ENCODE measurements around the gene RAB11A. TPM values are rescaled to one million over a fixed set of nuclear protein-coding genes. Genes with fewer than 3 reads are reported as not detected.
A peak's percentile ranks its signal among the peaks of the same experiment; 100 is the strongest.

Gene RAB11A
- total RNA-seq, 2 donors from 2014 or later: 233 to 295 TPM

GRCh38 chr15:65916664-65917406, 47.5 kb downstream of the RAB11A start:
- H3K9me3 Mint-ChIP-seq: no peaks in the 10 kb centered on the region
- no peaks in the 10 kb centered on the region for H3K27me3 ChIP-seq (ENCODE audit: control insufficient read depth, insufficient read depth, low read length, poor library complexity, severe bottlenecking)
- H3K4me3 ChIP-seq (ENCODE audit: low read length): no peak overlapping the region
- peaks cover 11% of the 10 kb centered on the region for H3K36me3 ChIP-seq (ENCODE audit: control insufficient read depth, insufficient read depth, low read length)
- no peak overlapping the region for H3K9ac ChIP-seq (ENCODE audit: extremely low read depth, low read length, poor library complexity, severe bottlenecking)
- H3K4me1 Mint-ChIP-seq: peaks cover 2% of the 10 kb centered on the region
- DNase-seq: peak; percentile 92
- no peaks in the 10 kb centered on the region for H3K9me3 ChIP-seq (ENCODE audit: control insufficient read depth, low read length)
- peaks cover 3% of the 10 kb centered on the region for H3K4me1 ChIP-seq (ENCODE audit: control insufficient read depth, insufficient read depth, low read length)
- peak overlapping the region; percentile 52 for H3K27ac Mint-ChIP-seq
- H3K4me3 Mint-ChIP-seq: no peak overlapping the region
- H3K27me3 Mint-ChIP-seq (ENCODE audit: insufficient read depth): no peaks in the 10 kb centered on the region
- peak; percentile 81 for TF ChIP-seq CTCF (conservative IDR thresholded peaks at IDR 0.05)
- 64 to 74% methylated on average over 9 to 16 of the region's 16 CpGs for WGBS, 2 experiments (ENCODE audit: insufficient coverage in 1 of 2, insufficient read length in 1 of 2)
- H3K27ac ChIP-seq (ENCODE audit: low read depth, low read length): no peak overlapping the region
- H3K36me3 Mint-ChIP-seq (ENCODE audit: low read depth): peaks cover 7% of the 10 kb centered on the region

GRCh38 chr15:65917407-65917756, 48.1 kb downstream of the RAB11A start:
- Histone ChIP-seq H3K9ac (ENCODE audit: extremely low read depth, low read length, poor library complexity, severe bottlenecking) (no peak overlapping the region), H3K4me1 (ENCODE audit: control insufficient read depth, insufficient read depth, low read length) (peaks cover 3% of the 10 kb centered on the region), H3K4me3 (ENCODE audit: low read length) (no peak overlapping the region), H3K27me3 (ENCODE audit: control insufficient read depth, insufficient read depth, low read length, poor library complexity, severe bottlenecking) (no peaks in the 10 kb centered on the region), H3K9me3 (ENCODE audit: control insufficient read depth, low read length) (no peaks in the 10 kb centered on the region), H3K27ac (ENCODE audit: low read depth, low read length) (no peak overlapping the region), H3K36me3 (ENCODE audit: control insufficient read depth, insufficient read depth, low read length) (peaks cover 5% of the 10 kb centered on the region)
- DNase-seq: no peak
- WGBS, 2 experiments (ENCODE audit: insufficient coverage in 1 of 2, insufficient read length in 1 of 2): 80 to 90% methylated on average over 1 to 3 of the region's 3 CpGs
- H3K36me3 Mint-ChIP-seq (ENCODE audit: low read depth): peaks cover 7% of the 10 kb centered on the region
- no peaks in the 10 kb centered on the region for H3K27me3 Mint-ChIP-seq (ENCODE audit: insufficient read depth)
- H3K4me1 Mint-ChIP-seq: peaks cover 2% of the 10 kb centered on the region
- H3K4me3 Mint-ChIP-seq: no peak overlapping the region
- H3K9me3 Mint-ChIP-seq: no peaks in the 10 kb centered on the region
- TF ChIP-seq CTCF (conservative IDR thresholded peaks at IDR 0.05): no peak
- H3K27ac Mint-ChIP-seq: no peak overlapping the region

- H3K27ac Mint-ChIP-seq: no peak overlapping the region
- TF ChIP-seq CTCF (conservative IDR thresholded peaks at IDR 0.05): no peak
- no peak for DNase-seq
Observed at GRCh38 chr15:65917936-65918335, 48.6 kb downstream of the RAB11A start.

More at GRCh38 chr15:65917936-65918335, 48.6 kb downstream of the RAB11A start:
- H3K27me3 ChIP-seq (ENCODE audit: control insufficient read depth, insufficient read depth, low read length, poor library complexity, severe bottlenecking): no peaks in the 10 kb centered on the region
- Mint-ChIP-seq H3K4me1 (peaks cover 2% of the 10 kb centered on the region), H3K27me3 (ENCODE audit: insufficient read depth) (no peaks in the 10 kb centered on the region), H3K4me3 (no peak overlapping the region), H3K9me3 (no peaks in the 10 kb centered on the region), H3K36me3 (ENCODE audit: low read depth) (peaks cover 7% of the 10 kb centered on the region)
- WGBS, 2 experiments (ENCODE audit: insufficient coverage in 1 of 2, insufficient read length in 1 of 2): 98 to 100% methylated on average over 2 to 4 of the region's 4 CpGs
- no peak overlapping the region for H3K4me3 ChIP-seq (ENCODE audit: low read length)
- H3K27ac ChIP-seq (ENCODE audit: low read depth, low read length): no peak overlapping the region
- no peak overlapping the region for H3K9ac ChIP-seq (ENCODE audit: extremely low read depth, low read length, poor library complexity, severe bottlenecking)
- peaks cover 5% of the 10 kb centered on the region for H3K36me3 ChIP-seq (ENCODE audit: control insufficient read depth, insufficient read depth, low read length)
- no peaks in the 10 kb centered on the region for H3K9me3 ChIP-seq (ENCODE audit: control insufficient read depth, low read length)
- peaks cover 3% of the 10 kb centered on the region for H3K4me1 ChIP-seq (ENCODE audit: control insufficient read depth, insufficient read depth, low read length)

Data from endodermal cell (in vitro differentiated cells).